ENCODE results near the gene GABRA5. TPM values are rescaled to one million over a fixed set of nuclear protein-coding genes. Genes with fewer than 3 reads are reported as not detected.

Gene GABRA5
- total and polyA plus RNA-seq, 2 of the 8 experiments (the other 6 are each of a cell fraction or from before 2014, with no cell fraction given) = 15.0 to 29.6 TPM

GRCh38 chr15:26985050-26985449 lies 118.2 kb downstream of the GABRA5 start:
- no peak overlapping the region for H3K23ac ChIP-seq (ENCODE audit: insufficient read length)
- H4K8ac ChIP-seq (ENCODE audit: extremely low read depth, insufficient read depth, low read length) = no peak overlapping the region
- H3K27ac ChIP-seq (ENCODE audit: low read depth, low read length) = no peak overlapping the region
- no peak overlapping the region for H2AK5ac ChIP-seq (ENCODE audit: low read depth, low read length)
- DNase-seq (ENCODE audit: low read depth in 1 of 2, low spot score in 2 of 2) = no peak
- H3K56ac ChIP-seq (replicated peaks; ENCODE audit: insufficient read length, low read depth, low read length) = no peak overlapping the region
- no peaks in the 10 kb centered on the region for H3K9me3 ChIP-seq (ENCODE audit: insufficient read depth in 2 of 2, low read depth in 1 of 2, low read length in 1 of 2)
- H2BK120ac ChIP-seq (replicated peaks; ENCODE audit: low read depth, low read length) = no peak overlapping the region
- FAIRE-seq = no peak
- no peaks in the 10 kb centered on the region for H3K79me1 ChIP-seq (ENCODE audit: low read depth, low read length)
- H3K79me2 ChIP-seq (ENCODE audit: control insufficient read depth in 1 of 2, insufficient read depth in 2 of 2, low read length in 2 of 2) = no peaks in the 10 kb centered on the region
- H3K4me2 ChIP-seq (ENCODE audit: insufficient read depth in 1 of 2, low read depth in 2 of 2, low read length in 2 of 2) = no peak overlapping the region
- H3K27me3 ChIP-seq (replicated peaks in 1 of 4; ENCODE audit: control insufficient read depth in 3 of 4, extremely low read depth in 1 of 4, insufficient read depth in 3 of 4, low read length in 3 of 4) = no peaks in the 10 kb centered on the region
- no peaks in the 10 kb centered on the region for H4K20me1 ChIP-seq (replicated peaks in 1 of 2; ENCODE audit: control insufficient read depth in 1 of 2, insufficient read depth in 2 of 2, low read length in 2 of 2)
- no peak overlapping the region for H2BK15ac ChIP-seq (ENCODE audit: low read length)
- H2BK20ac ChIP-seq (ENCODE audit: low read length) = no peak overlapping the region
- H4K5ac ChIP-seq (ENCODE audit: insufficient read length, low read depth, low read length) = no peak overlapping the region
- no peak overlapping the region for H3K14ac ChIP-seq (ENCODE audit: insufficient read length)
- no peak overlapping the region for H4K91ac ChIP-seq (replicated peaks; ENCODE audit: insufficient read length, low read length)
- H2BK5ac ChIP-seq (ENCODE audit: low read depth, low read length) = no peak overlapping the region
- 93% methylated on average over 4 of the region's 4 CpGs; no CpG with 5 or more reads in 1 of the 2 experiments for WGBS, 2 experiments (ENCODE audit: extremely low coverage in 1 of 2, insufficient coverage in 1 of 2, insufficient read length in 1 of 2, insufficient replicate concordance in 2 of 2, low coverage in 1 of 2, low lambda C conversion rate in 2 of 2, missing lambda C conversion rate in 1 of 2)
- no peak overlapping the region for H2BK12ac ChIP-seq (ENCODE audit: low read depth, low read length)
- H3K4me3 ChIP-seq (ENCODE audit: extremely low read depth in 1 of 4, insufficient read depth in 2 of 4, low read depth in 3 of 4, low read length in 4 of 4) = no peak overlapping the region
- H3K4me1 ChIP-seq (replicated peaks in 1 of 4; ENCODE audit: control insufficient read depth in 3 of 4, insufficient read depth in 4 of 4, low read length in 3 of 4) = no peaks in the 10 kb centered on the region
- H3K23me2 ChIP-seq (ENCODE audit: low read depth, low read length) = no peaks in the 10 kb centered on the region
- no peak overlapping the region for H3K18ac ChIP-seq (ENCODE audit: extremely low read depth, low read length)
- H3K4ac ChIP-seq (replicated peaks; ENCODE audit: insufficient read length, low read depth, low read length) = no peak overlapping the region
- POLR2A ChIA-PET (ENCODE audit: partially characterized antibody) = no interaction called here
- H3K9ac ChIP-seq (replicated peaks in 1 of 4; ENCODE audit: extremely low read depth in 1 of 4, low read depth in 3 of 4, low read length in 3 of 4) = no peak overlapping the region
- CTCF ChIA-PET (ENCODE audit: partially characterized antibody) = interaction anchor here (0.6 to 8.1 kb wide), 4 partner anchors 14 to 1026 kb away, joined by 3 to 74 read pairs (median 4); partner anchors contain the start of gene GABRG3
- TF ChIP-seq ASH2L (IDR thresholded peaks at IDR 0.05; ENCODE audit: low read length) (no peak), PHF8 (conservative IDR thresholded peaks at IDR 0.05; ENCODE audit: low read depth, low read length) (no peak), BCL11A (IDR thresholded peaks at IDR 0.05; ENCODE audit: low read depth in 2 of 2, low read length in 2 of 2) (no peak), KDM4A (IDR thresholded peaks at IDR 0.05; ENCODE audit: low read depth, low read length, severe bottlenecking) (no peak), EGR1 (IDR thresholded peaks at IDR 0.05; ENCODE audit: borderline replicate concordance, low read depth, low read length) (no peak), ATF2 (IDR thresholded peaks at IDR 0.05; ENCODE audit: low read length) (no peak), SP4 (IDR thresholded peaks at IDR 0.05; ENCODE audit: low read length) (no peak), HDAC2 (IDR thresholded peaks at IDR 0.05; ENCODE audit: borderline replicate concordance in 1 of 2, low read depth in 2 of 2, low read length in 2 of 2) (no peak), YY1 (IDR thresholded peaks at IDR 0.05; ENCODE audit: low read depth, low read length) (no peak), TEAD4 (IDR thresholded peaks at IDR 0.05; ENCODE audit: low read depth, low read length) (no peak), GTF2F1 (IDR thresholded peaks at IDR 0.05; ENCODE audit: borderline replicate concordance, low read depth, low read length) (no peak), BACH1 (IDR thresholded peaks at IDR 0.05; ENCODE audit: low read length) (no peak)
- no peak overlapping the region for H2AFZ ChIP-seq (ENCODE audit: low read length)
- H3K36me3 ChIP-seq (ENCODE audit: control insufficient read depth in 2 of 4, insufficient read depth in 4 of 4, low read length in 3 of 4) = no peaks in the 10 kb centered on the region

Data from H1 (cell line).